K562 (cell line): Measurements from ENCODE around the gene SURF6. TPM values are rescaled to one million over a fixed set of nuclear protein-coding genes. Genes with fewer than 3 reads are reported as not detected.

Experiments used
- ARID2 ChIP-seq: fragments of 450-650 bp; IDR thresholded peaks from 2 replicates; pipeline ENCODE4 v1.6.1; 2017; ENCODE audit warnings: antibody characterized with exemption, mild to moderate bottlenecking
- ATF2 ChIP-seq: sonication (generic); formaldehyde crosslinking; IDR thresholded peaks from 2 replicates; pipeline ENCODE4 v1.8.1; 2022; ENCODE audit warnings: missing genetic modification reagents
- BRD4 ChIP-seq: fragments of 200-600 bp; sonication (generic); IDR thresholded peaks from 2 replicates; pipeline ENCODE4 v1.6.1; 2017; ENCODE audit warnings: inconsistent platforms
- DIDO1 ChIP-seq: fragments of 450-650 bp; IDR thresholded peaks from 2 replicates; pipeline ENCODE4 v1.6.1; 2016; ENCODE audit warnings: low read depth, missing biosample characterization, missing genetic modification characterization
- FOXA1 ChIP-seq: fragments of 450-650 bp; IDR thresholded peaks from 2 replicates; pipeline ENCODE4 v1.6.1; 2016; ENCODE audit warnings: mild to moderate bottlenecking, borderline replicate concordance
- GTF2B ChIP-seq: IDR thresholded peaks from 2 replicates; pipeline ENCODE4 v1.6.1; 2011; ENCODE audit not compliant: insufficient read length; ENCODE audit errors: extremely low read depth
- GTF2F1 ChIP-seq: IDR thresholded peaks from 2 replicates; pipeline ENCODE4 v1.6.1; 2011; ENCODE audit warnings: low read depth, low read length, improper control_type of control experiment
- HMGXB4 ChIP-seq: sonication (generic); formaldehyde crosslinking; IDR thresholded peaks from 2 replicates; pipeline ENCODE4 v1.8.1; 2023; ENCODE audit warnings: mild to moderate bottlenecking, missing genetic modification reagents
- LCOR ChIP-seq: sonication (generic); formaldehyde crosslinking; IDR thresholded peaks from 2 replicates; pipeline ENCODE4 v1.8.0; 2022; ENCODE audit warnings: mild to moderate bottlenecking, missing genetic modification reagents
- MIER1 ChIP-seq: fragments of 450-650 bp; IDR thresholded peaks from 2 replicates; pipeline ENCODE4 v1.6.1; 2016; ENCODE audit warnings: antibody characterized with exemption, mild to moderate bottlenecking, low read depth
- POLR3G ChIP-seq: IDR thresholded peaks from 2 replicates; pipeline ENCODE4 v1.6.1; 2011; ENCODE audit not compliant: insufficient read length, insufficient replicate concordance; ENCODE audit errors: extremely low read depth
- SIN3B ChIP-seq: fragments of 450-650 bp; IDR thresholded peaks from 2 replicates; pipeline ENCODE4 v1.6.1; 2017; ENCODE audit warnings: low read depth, mild to moderate bottlenecking, moderate library complexity
- SRF ChIP-seq, 2 experiments: fragments of 250-450, 450-650 bp in 1 of 2; sonication (Bioruptor Pico) in 1 of 2; sonication (generic) in 1 of 2; formaldehyde crosslinking; IDR thresholded peaks; 2 replicates each; pipeline versions ENCODE4 v1.5.0 to v1.5.1; 2020 to 2022; ENCODE audit warnings: mild to moderate bottlenecking in 1 of 2, missing genetic modification reagents in 1 of 2
- TARDBP ChIP-seq: fragments of 450-650 bp; IDR thresholded peaks from 2 replicates; pipeline ENCODE4 v1.6.1; 2016
- TCF7 ChIP-seq: sonication (generic); IDR thresholded peaks from 2 replicates; pipeline ENCODE4 v1.6.1; 2016; ENCODE audit warnings: antibody characterized with exemption, borderline replicate concordance
- TRIM25 ChIP-seq: fragments of 450-650 bp; IDR thresholded peaks from 2 replicates; pipeline ENCODE4 v1.7.0; 2016; ENCODE audit warnings: borderline replicate concordance
- WHSC1 ChIP-seq: IDR thresholded peaks from one replicate; pipeline ENCODE4 v1.6.1; 2012; ENCODE audit warnings: low read length, control low read depth, inconsistent platforms
- ZBTB17 ChIP-seq: fragments of 450-650 bp; formaldehyde crosslinking; IDR thresholded peaks from 2 replicates; pipeline ENCODE4 v1.4.0; 2020; ENCODE audit warnings: mild to moderate bottlenecking
- ZEB2 ChIP-seq: fragments of 450-650 bp; IDR thresholded peaks from 2 replicates; pipeline ENCODE4 v1.6.1; 2016
- ZNF174 ChIP-seq: fragments of 250-450 bp; sonication (Bioruptor Pico); IDR thresholded peaks from 2 replicates; pipeline ENCODE4 v1.4.0; 2020; ENCODE audit warnings: mild to moderate bottlenecking
- ZNF217 ChIP-seq: sonication (generic); formaldehyde crosslinking; IDR thresholded peaks from 2 replicates; pipeline ENCODE4 v1.8.0; 2022; ENCODE audit warnings: mild to moderate bottlenecking, missing genetic modification reagents
- ZNF57 ChIP-seq: fragments of 450-650 bp; formaldehyde crosslinking; IDR thresholded peaks from 2 replicates; pipeline ENCODE4 v1.4.0; 2020; ENCODE audit warnings: mild to moderate bottlenecking, moderate library complexity
- ZNF695 ChIP-seq: fragments of 450-650 bp; formaldehyde crosslinking; IDR thresholded peaks from 2 replicates; pipeline ENCODE4 v1.4.0; 2020; ENCODE audit warnings: mild to moderate bottlenecking, moderate library complexity
- ZSCAN29 ChIP-seq: fragments of 450-650 bp; IDR thresholded peaks from 2 replicates; pipeline ENCODE4 v1.6.1; 2017
- polyA plus RNA-seq, 8 experiments: library from polyadenylated mRNA; depleted of rRNA in 4 of 8; stranded (reverse) in 5 of 8; unstranded in 3 of 8; fragments of >200 nt; fragmentation: Nextera tagmentation in 2 of 8; fragmentation: Illumina TruSeq in 1 of 8; extraction: Ambion mirVana in 2 of 8; extraction: Trizol in 1 of 8; gene quantifications; 2 replicates each; pipeline versions ENCODE4 v1.2.1 to v1.2.3, GENCODE V29; 2011 to 2014; ENCODE audit warnings: inconsistent platforms in 1 of 8, missing spikeins in 1 of 8
- total RNA-seq, 7 experiments: library from RNA; depleted of rRNA in 6 of 7; stranded (reverse); fragments of >200 nt in 6 of 7; fragmentation: Illumina TruSeq in 2 of 7; extraction: Trizol in 2 of 7; gene quantifications; 2 replicates each; pipeline versions ENCODE4 v1.2.1 to v1.2.3, GENCODE V29; 2011 to 2021; ENCODE audit warnings: low replicate concordance in 1 of 7

SURF6 gene
- total and polyA plus RNA-seq, 9 of the 15 experiments (the other 6 are each of a cell fraction or from before 2014, with no cell fraction given): 1.4 to 68.3 (median 14.7) TPM

GRCh38 chr9:133375724-133376654 is 40.0 kb upstream of the SURF6 start, which contains the start of the genes STKLD1 and SURF4 (continued):
- no peak for TF ChIP-seq ARID2
- no peak for TF ChIP-seq ATF2 (CRISPR knock-in tag)
- no peak for TF ChIP-seq TRIM25
- peak; percentile 88 for TF ChIP-seq ZBTB17 (CRISPR knock-in tag)
- no peak; the same call in 1 of the 2 replicates for TF ChIP-seq LCOR (CRISPR knock-in tag)
- no peak for TF ChIP-seq ZEB2
- TF ChIP-seq SIN3B: peak; percentile 68
- no peak for TF ChIP-seq MIER1
- peak; percentile 48; the same call in 1 of the 2 replicates for TF ChIP-seq HMGXB4
- TF ChIP-seq SRF (CRISPR knock-in tag; IDR thresholded peaks at IDR 0.05): peak in 1 of 2 experiments; percentile 50; a peak in 1 of 4 replicates
- TF ChIP-seq POLR3G: no peak
- TF ChIP-seq TARDBP: no peak
- TF ChIP-seq DIDO1: no peak
- no peak for TF ChIP-seq TCF7
- no peak for TF ChIP-seq FOXA1
- TF ChIP-seq GTF2F1: no peak
- no peak for TF ChIP-seq ZNF57 (CRISPR knock-in tag)
- TF ChIP-seq ZSCAN29: no peak
- no peak for TF ChIP-seq GTF2B
- no peak for TF ChIP-seq ZNF174
- TF ChIP-seq WHSC1: no peak
- no peak for TF ChIP-seq BRD4
- no peak for TF ChIP-seq ZNF695
- no peak for TF ChIP-seq ZNF217 (CRISPR knock-in tag)
